WTC11 (cell line): ENCODE data around the gene XRCC5. TPM values are rescaled to one million over a fixed set of nuclear protein-coding genes. Genes with fewer than 3 reads are reported as not detected.
"Not testable (repeated sequence)": the region's sequence is repeated elsewhere in the genome, so short reads cannot be mapped to it uniquely, and the experiment has no call there.

Source experiments
- ATAC-seq: fragments of 200-7000 bp; cut with Tn5 transposase; 2 replicates; pipeline ENCODE4 v1.10.0; 2021; ENCODE audit warnings: mild to moderate bottlenecking, moderate library complexity
- CTCF ChIA-PET: fragments of 300-600 bp; sonication (Branson Sonifier 250); formaldehyde crosslinking; loops from one replicate; lab custom pipeline; 2021; ENCODE audit warnings: antibody characterized with exemption; lab: Charles Lee
- POLR2A ChIA-PET: fragments of 350-600 bp; sonication (Branson Sonifier 250); formaldehyde crosslinking; loops from one replicate; lab custom pipeline; 2021; ENCODE audit warnings: antibody characterized with exemption; lab: Charles Lee
- DNase-seq: peaks from one replicate; pipeline ENCODE4 v3.0.0; 2021; ENCODE audit warnings: low spot score
- H3K27ac Mint-ChIP-seq: 2 replicates; pipeline ENCODE4 v1.8.0; 2021; ENCODE audit warnings: mixed read lengths
- H3K27me3 Mint-ChIP-seq: 2 replicates; pipeline ENCODE4 v1.8.0; 2021; ENCODE audit warnings: low read depth, mild to moderate bottlenecking, moderate library complexity, mixed read lengths
- H3K36me3 Mint-ChIP-seq: 2 replicates; pipeline ENCODE4 v1.8.0; 2021; ENCODE audit warnings: mixed read lengths
- H3K4me1 Mint-ChIP-seq: 2 replicates; pipeline ENCODE4 v1.8.0; 2022; ENCODE audit warnings: mixed read lengths
- H3K4me3 Mint-ChIP-seq: 2 replicates; pipeline ENCODE4 v1.8.0; 2021; ENCODE audit warnings: mild to moderate bottlenecking, moderate library complexity, mixed read lengths
- H3K9me3 Mint-ChIP-seq: 2 replicates; pipeline ENCODE4 v1.8.0; 2021; ENCODE audit warnings: mixed read lengths
- ESRRA ChIP-seq: sonication (generic); formaldehyde crosslinking; IDR thresholded peaks from 2 replicates; pipeline ENCODE4 v1.8.1; 2022; ENCODE audit warnings: mild to moderate bottlenecking, missing genetic modification reagents, borderline replicate concordance
- GRHL2 ChIP-seq: fragments of 250-450 bp; sonication (Bioruptor Pico); IDR thresholded peaks from 2 replicates; pipeline ENCODE4 v1.8.0; 2022; ENCODE audit warnings: mild to moderate bottlenecking, moderate library complexity; ENCODE audit not compliant: insufficient replicate concordance, severe bottlenecking
- MYBL2 ChIP-seq: sonication (generic); formaldehyde crosslinking; IDR thresholded peaks from 2 replicates; pipeline ENCODE4 v1.8.1; 2023; ENCODE audit warnings: mild to moderate bottlenecking, moderate library complexity, missing genetic modification reagents
- PRDM15 ChIP-seq: sonication (generic); formaldehyde crosslinking; IDR thresholded peaks from 2 replicates; pipeline ENCODE4 v1.8.0; 2022; ENCODE audit warnings: missing genetic modification reagents
- TEAD1 ChIP-seq: sonication (generic); formaldehyde crosslinking; IDR thresholded peaks from 2 replicates; pipeline ENCODE4 v1.8.0; 2022; ENCODE audit warnings: mild to moderate bottlenecking, missing genetic modification reagents
- TP53 ChIP-seq: sonication (generic); formaldehyde crosslinking; IDR thresholded peaks from 2 replicates; pipeline ENCODE4 v1.8.1; 2023; ENCODE audit warnings: mild to moderate bottlenecking, missing genetic modification reagents
- ZNF396 ChIP-seq: fragments of 250-450 bp; sonication (Bioruptor Pico); IDR thresholded peaks from 2 replicates; pipeline ENCODE4 v1.8.0; 2021; ENCODE audit warnings: mild to moderate bottlenecking, moderate library complexity, borderline replicate concordance
- ZNF423 ChIP-seq: fragments of 250-450 bp; sonication (Bioruptor Pico); IDR thresholded peaks from 2 replicates; pipeline ENCODE4 v2.1.2; 2022; ENCODE audit warnings: mild to moderate bottlenecking, moderate library complexity
- ZNF671 ChIP-seq: fragments of 250-450 bp; sonication (Bioruptor Pico); IDR thresholded peaks from 2 replicates; pipeline ENCODE4 v1.8.0; 2021; ENCODE audit warnings: mild to moderate bottlenecking
- total RNA-seq: library from RNA; stranded (reverse); gene quantifications from 3 replicates; pipeline ENCODE4 v1.2.3, GENCODE V29; 2021
- TF ChIP-seq, protein P1 (sequence below): sonication (generic); formaldehyde crosslinking; IDR thresholded peaks from 2 replicates; pipeline ENCODE4 v1.8.1; 2023; ENCODE audit warnings: mild to moderate bottlenecking, missing genetic modification reagents, moderate library complexity
- TF ChIP-seq, protein P2 (sequence below): fragments of 250-450 bp; sonication (Bioruptor Pico); conservative IDR thresholded peaks from 2 replicates; pipeline ENCODE4 v1.9.0; 2021; ENCODE audit warnings: mild to moderate bottlenecking
- TF ChIP-seq, protein P3 (sequence below): fragments of 250-450 bp; sonication (Bioruptor Pico); IDR thresholded peaks from 2 replicates; pipeline ENCODE4 v1.8.0; 2021; ENCODE audit warnings: mild to moderate bottlenecking
- TF ChIP-seq, protein P4 (sequence below): sonication (generic); formaldehyde crosslinking; IDR thresholded peaks from 2 replicates; pipeline ENCODE4 v1.8.1; 2022; ENCODE audit warnings: low read depth, mild to moderate bottlenecking, moderate library complexity, missing genetic modification reagents, borderline replicate concordance
- TF ChIP-seq, protein P5 (sequence below): fragments of 250-450 bp; sonication (Bioruptor Pico); IDR thresholded peaks from 2 replicates; pipeline ENCODE4 v1.9.0; 2021; ENCODE audit warnings: mild to moderate bottlenecking

The XRCC5 gene
- total RNA-seq, 1 experiment from 2014 or later, result 522 TPM

- CTCF ChIA-PET, H3K9me3 Mint-ChIP-seq, ATAC-seq, DNase-seq, POLR2A ChIA-PET, H3K27me3 Mint-ChIP-seq, H3K4me3 Mint-ChIP-seq: not testable (repeated sequence)
- Mint-ChIP-seq H3K4me1 (peaks cover 12% of the 10 kb centered on the region), H3K27ac (peak overlapping the region; percentile 35; the same call in 1 of the 2 replicates), H3K36me3 (peaks cover 40% of the 10 kb centered on the region)
Observed at GRCh38 chr2:216208661-216209060, 99.5 kb downstream of the XRCC5 start.

DNA sequence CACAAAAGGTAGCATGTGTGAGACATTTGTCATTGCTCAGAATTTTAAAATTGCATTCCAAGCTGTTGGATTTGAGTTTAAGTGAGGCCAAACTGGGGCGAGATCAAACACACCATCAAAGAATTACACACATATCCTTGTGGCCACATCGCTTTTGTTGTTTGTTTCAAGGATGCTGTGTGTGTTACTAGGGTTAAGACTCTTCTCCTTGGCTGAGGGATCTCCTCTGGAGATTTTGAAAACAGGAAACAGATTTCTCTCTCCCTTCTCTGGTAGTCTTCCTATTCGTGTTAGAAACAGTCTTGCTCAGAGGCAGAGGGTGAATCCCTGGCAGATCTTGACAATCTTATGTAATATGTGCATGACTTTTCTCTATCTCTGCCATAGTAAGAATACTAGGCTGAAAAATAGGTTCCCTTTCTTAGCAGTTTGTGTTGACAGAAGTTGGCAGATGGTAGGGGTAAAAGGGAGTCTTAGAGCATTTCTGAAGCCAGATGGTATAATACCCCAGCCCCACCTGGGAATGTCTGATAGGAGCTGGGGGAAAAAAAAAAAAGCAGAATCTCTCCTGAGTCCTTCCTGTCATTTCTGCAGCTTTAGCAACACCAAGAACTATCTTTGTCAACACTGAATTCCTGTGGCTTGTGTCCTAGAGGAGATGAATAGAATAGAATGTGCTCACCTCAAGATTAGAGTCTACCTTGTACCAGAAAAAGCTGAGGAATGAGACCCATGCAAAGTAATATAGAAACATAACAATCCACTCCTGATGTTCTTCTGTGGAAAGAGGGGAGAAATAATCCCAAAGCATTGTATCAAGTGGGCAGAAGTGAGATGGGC lies 101.8 kb downstream of the XRCC5 start:
- DNase-seq (no peak), ATAC-seq (no peak)
- peaks cover 18% of the 10 kb centered on the region for H3K36me3 Mint-ChIP-seq
- no peak overlapping the region for H3K4me3 Mint-ChIP-seq
- H3K9me3 Mint-ChIP-seq, result no peaks in the 10 kb centered on the region
- H3K27me3 Mint-ChIP-seq, result no peaks in the 10 kb centered on the region
- CTCF ChIA-PET, result interaction anchor here (1.3 kb wide), 1 partner anchor 11 kb away, joined by 4 read pairs; no protein-coding TSS in a partner anchor
- H3K4me1 Mint-ChIP-seq, result peaks cover 12% of the 10 kb centered on the region
- TF ChIP-seq ESRRA (CRISPR knock-in tag), result no peak
- no peak for TF ChIP-seq ZNF396 (CRISPR knock-in tag)
- TF ChIP-seq, protein P1, sequence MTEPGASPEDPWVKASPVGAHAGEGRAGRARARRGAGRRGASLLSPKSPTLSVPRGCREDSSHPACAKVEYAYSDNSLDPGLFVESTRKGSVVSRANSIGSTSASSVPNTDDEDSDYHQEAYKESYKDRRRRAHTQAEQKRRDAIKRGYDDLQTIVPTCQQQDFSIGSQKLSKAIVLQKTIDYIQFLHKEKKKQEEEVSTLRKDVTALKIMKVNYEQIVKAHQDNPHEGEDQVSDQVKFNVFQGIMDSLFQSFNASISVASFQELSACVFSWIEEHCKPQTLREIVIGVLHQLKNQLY (CRISPR knock-in tag), result no peak
- TF ChIP-seq, protein P2, sequence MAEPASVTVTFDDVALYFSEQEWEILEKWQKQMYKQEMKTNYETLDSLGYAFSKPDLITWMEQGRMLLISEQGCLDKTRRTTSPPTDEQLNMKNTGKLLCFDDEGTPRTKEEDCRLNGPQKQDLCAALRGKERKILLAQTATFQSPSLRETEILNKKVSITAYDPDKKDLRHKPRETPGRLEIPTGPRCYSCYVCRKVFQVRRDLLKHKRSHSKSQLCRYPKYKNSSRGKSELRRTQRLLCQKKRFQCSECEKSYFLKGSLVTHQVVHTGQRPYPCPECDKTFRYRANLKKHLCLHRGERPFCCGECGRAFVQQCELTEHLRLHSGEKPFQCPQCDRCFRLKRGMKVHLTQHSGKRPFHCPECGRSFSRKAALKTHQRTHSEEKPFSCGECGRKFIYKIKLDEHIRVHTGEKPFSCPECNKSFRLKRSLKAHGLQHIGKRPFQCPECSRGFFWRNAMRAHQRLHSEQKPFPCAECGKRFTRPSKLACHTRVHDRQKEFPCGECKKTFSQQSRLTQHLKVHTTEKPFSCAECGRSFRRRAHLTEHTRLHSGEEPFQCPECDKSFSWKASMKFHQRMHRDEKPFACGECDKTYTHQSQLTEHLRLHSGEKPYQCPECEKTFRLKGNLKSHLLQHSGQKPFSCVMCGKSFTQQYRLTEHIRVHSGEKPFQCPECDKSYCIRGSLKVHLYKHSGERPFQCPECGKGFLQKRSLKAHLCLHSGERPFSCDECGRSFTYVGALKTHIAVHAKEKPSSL, result no peak
- TF ChIP-seq, protein P3, sequence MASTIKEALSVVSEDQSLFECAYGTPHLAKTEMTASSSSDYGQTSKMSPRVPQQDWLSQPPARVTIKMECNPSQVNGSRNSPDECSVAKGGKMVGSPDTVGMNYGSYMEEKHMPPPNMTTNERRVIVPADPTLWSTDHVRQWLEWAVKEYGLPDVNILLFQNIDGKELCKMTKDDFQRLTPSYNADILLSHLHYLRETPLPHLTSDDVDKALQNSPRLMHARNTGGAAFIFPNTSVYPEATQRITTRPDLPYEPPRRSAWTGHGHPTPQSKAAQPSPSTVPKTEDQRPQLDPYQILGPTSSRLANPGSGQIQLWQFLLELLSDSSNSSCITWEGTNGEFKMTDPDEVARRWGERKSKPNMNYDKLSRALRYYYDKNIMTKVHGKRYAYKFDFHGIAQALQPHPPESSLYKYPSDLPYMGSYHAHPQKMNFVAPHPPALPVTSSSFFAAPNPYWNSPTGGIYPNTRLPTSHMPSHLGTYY (CRISPR knock-in tag), result no peak
- no peak for TF ChIP-seq ZNF423 (CRISPR knock-in tag)
- TF ChIP-seq ZNF671 (CRISPR knock-in tag), result no peak
- TF ChIP-seq, protein P4, sequence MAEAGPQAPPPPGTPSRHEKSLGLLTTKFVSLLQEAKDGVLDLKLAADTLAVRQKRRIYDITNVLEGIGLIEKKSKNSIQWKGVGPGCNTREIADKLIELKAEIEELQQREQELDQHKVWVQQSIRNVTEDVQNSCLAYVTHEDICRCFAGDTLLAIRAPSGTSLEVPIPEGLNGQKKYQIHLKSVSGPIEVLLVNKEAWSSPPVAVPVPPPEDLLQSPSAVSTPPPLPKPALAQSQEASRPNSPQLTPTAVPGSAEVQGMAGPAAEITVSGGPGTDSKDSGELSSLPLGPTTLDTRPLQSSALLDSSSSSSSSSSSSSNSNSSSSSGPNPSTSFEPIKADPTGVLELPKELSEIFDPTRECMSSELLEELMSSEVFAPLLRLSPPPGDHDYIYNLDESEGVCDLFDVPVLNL (CRISPR knock-in tag), result no peak
- no peak for TF ChIP-seq TP53 (CRISPR knock-in tag)
- TF ChIP-seq MYBL2 (CRISPR knock-in tag), result no peak
- TF ChIP-seq, protein P5, sequence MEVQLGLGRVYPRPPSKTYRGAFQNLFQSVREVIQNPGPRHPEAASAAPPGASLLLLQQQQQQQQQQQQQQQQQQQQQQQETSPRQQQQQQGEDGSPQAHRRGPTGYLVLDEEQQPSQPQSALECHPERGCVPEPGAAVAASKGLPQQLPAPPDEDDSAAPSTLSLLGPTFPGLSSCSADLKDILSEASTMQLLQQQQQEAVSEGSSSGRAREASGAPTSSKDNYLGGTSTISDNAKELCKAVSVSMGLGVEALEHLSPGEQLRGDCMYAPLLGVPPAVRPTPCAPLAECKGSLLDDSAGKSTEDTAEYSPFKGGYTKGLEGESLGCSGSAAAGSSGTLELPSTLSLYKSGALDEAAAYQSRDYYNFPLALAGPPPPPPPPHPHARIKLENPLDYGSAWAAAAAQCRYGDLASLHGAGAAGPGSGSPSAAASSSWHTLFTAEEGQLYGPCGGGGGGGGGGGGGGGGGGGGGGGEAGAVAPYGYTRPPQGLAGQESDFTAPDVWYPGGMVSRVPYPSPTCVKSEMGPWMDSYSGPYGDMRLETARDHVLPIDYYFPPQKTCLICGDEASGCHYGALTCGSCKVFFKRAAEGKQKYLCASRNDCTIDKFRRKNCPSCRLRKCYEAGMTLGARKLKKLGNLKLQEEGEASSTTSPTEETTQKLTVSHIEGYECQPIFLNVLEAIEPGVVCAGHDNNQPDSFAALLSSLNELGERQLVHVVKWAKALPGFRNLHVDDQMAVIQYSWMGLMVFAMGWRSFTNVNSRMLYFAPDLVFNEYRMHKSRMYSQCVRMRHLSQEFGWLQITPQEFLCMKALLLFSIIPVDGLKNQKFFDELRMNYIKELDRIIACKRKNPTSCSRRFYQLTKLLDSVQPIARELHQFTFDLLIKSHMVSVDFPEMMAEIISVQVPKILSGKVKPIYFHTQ (CRISPR knock-in tag), result no peak
- no peak for TF ChIP-seq GRHL2
- TF ChIP-seq TEAD1 (CRISPR knock-in tag), result no peak
- TF ChIP-seq PRDM15 (CRISPR knock-in tag), result no peak
- H3K27ac Mint-ChIP-seq, result peak overlapping the region; percentile 34
- POLR2A ChIA-PET, result no interaction called here
